ENCODE measurements around the gene KIF25.

GRCh38 chr6:167965592-167966539, 31.6 kb upstream of the KIF25 start:
- no peak for TF ChIP-seq EZH2 (IDR thresholded peaks at IDR 0.05; ENCODE audit: borderline replicate concordance, low read length)
- no peak for TF ChIP-seq CTCF (conservative IDR thresholded peaks at IDR 0.05 in 1 of 2, IDR thresholded peaks at IDR 0.05 in 1 of 2; ENCODE audit: extremely low read depth in 1 of 2, insufficient read depth in 1 of 2, low read depth in 1 of 2, low read length in 2 of 2)

Data from mammary epithelial cell (primary cell).